ENCODE data around the gene COL4A1.

The COL4A1 gene

GRCh38 chr13:110272651-110273050 is 34.3 kb downstream of the COL4A1 start:
- DNase-seq = no peak

- DNase-seq = no peak
These were observed 34.7 kb downstream of the COL4A1 start for GRCh38 chr13:110272227-110272626.

GRCh38 chr13:110271313-110271712 is 35.6 kb downstream of the COL4A1 start:
- DNase-seq = no peak

GRCh38 chr13:110270507-110270906 is 36.5 kb downstream of the COL4A1 start:
- no peak for DNase-seq

- DNase-seq = no peak
These were observed 37.3 kb downstream of the COL4A1 start for GRCh38 chr13:110269509-110270185.

GRCh38 chr13:110268576-110269185 is 38.3 kb downstream of the COL4A1 start:
- no peak for DNase-seq

- no peak for DNase-seq
These were observed 38.9 kb downstream of the COL4A1 start for GRCh38 chr13:110268061-110268460.

- no peak for DNase-seq
These were observed 40.0 kb downstream of the COL4A1 start for GRCh38 chr13:110266983-110267382.

- DNase-seq = no peak
These were observed 40.5 kb downstream of the COL4A1 start for GRCh38 chr13:110266431-110266809.

GRCh38 chr13:110265682-110266430 is 41.1 kb downstream of the COL4A1 start:
- no peak for DNase-seq

GRCh38 chr13:110265341-110265681 is 41.6 kb downstream of the COL4A1 start:
- no peak for DNase-seq

- no peak for DNase-seq
These were observed 42.2 kb downstream of the COL4A1 start for GRCh38 chr13:110264685-110265275.

GRCh38 chr13:110263888-110264287 is 43.1 kb downstream of the COL4A1 start:
- DNase-seq = no peak

- no peak for DNase-seq
These were observed 43.6 kb downstream of the COL4A1 start for GRCh38 chr13:110263404-110263803.

GRCh38 chr13:110262508-110263291 is 44.3 kb downstream of the COL4A1 start:
- DNase-seq = no peak

- DNase-seq = no peak
These were observed 44.9 kb downstream of the COL4A1 start for GRCh38 chr13:110262082-110262436.

- no peak for DNase-seq
These were observed 45.5 kb downstream of the COL4A1 start for GRCh38 chr13:110261166-110262081.

GRCh38 chr13:110259651-110260050 is 47.3 kb downstream of the COL4A1 start:
- DNase-seq = no peak

- no peak for DNase-seq
These were observed 47.9 kb downstream of the COL4A1 start for GRCh38 chr13:110258876-110259631.

- DNase-seq = no peak
These were observed 49.5 kb downstream of the COL4A1 start for GRCh38 chr13:110257408-110257807.

Data from NCI-H226 (cell line).